ENCODE results near the gene APOBEC4. TPM values are rescaled to one million over a fixed set of nuclear protein-coding genes. Genes with fewer than 3 reads are reported as not detected.
"Not testable (repeated sequence)": the region's sequence is repeated elsewhere in the genome, so short reads cannot be mapped to it uniquely, and the experiment has no call there.

APOBEC4 gene
- total and polyA plus RNA-seq, 4 donors = not detected

DNA sequence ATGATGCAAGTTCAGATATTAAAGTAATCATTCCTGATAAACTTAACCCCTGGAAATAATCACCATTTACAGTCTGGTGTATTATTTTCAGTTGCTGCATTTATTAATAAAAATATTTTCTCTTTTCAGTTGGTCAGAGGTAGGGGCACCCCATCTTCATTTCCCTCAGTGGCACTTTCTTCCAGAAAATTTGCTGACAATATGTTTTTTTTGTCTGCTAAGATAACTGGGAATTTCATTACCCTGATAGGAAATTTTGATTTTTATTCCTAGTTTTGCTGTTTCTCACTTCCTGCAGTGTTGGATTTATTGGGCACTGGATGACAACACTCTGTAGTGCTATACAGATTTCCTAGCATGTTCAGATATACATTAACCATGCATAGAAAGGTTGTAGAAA lies 33.1 kb upstream of the APOBEC4 start (continued):
- TF ChIP-seq, protein P1, sequence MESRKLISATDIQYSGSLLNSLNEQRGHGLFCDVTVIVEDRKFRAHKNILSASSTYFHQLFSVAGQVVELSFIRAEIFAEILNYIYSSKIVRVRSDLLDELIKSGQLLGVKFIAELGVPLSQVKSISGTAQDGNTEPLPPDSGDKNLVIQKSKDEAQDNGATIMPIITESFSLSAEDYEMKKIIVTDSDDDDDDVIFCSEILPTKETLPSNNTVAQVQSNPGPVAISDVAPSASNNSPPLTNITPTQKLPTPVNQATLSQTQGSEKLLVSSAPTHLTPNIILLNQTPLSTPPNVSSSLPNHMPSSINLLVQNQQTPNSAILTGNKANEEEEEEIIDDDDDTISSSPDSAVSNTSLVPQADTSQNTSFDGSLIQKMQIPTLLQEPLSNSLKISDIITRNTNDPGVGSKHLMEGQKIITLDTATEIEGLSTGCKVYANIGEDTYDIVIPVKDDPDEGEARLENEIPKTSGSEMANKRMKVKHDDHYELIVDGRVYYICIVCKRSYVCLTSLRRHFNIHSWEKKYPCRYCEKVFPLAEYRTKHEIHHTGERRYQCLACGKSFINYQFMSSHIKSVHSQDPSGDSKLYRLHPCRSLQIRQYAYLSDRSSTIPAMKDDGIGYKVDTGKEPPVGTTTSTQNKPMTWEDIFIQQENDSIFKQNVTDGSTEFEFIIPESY (IDR thresholded peaks at IDR 0.05) = no peak
- TF ChIP-seq, protein P2, sequence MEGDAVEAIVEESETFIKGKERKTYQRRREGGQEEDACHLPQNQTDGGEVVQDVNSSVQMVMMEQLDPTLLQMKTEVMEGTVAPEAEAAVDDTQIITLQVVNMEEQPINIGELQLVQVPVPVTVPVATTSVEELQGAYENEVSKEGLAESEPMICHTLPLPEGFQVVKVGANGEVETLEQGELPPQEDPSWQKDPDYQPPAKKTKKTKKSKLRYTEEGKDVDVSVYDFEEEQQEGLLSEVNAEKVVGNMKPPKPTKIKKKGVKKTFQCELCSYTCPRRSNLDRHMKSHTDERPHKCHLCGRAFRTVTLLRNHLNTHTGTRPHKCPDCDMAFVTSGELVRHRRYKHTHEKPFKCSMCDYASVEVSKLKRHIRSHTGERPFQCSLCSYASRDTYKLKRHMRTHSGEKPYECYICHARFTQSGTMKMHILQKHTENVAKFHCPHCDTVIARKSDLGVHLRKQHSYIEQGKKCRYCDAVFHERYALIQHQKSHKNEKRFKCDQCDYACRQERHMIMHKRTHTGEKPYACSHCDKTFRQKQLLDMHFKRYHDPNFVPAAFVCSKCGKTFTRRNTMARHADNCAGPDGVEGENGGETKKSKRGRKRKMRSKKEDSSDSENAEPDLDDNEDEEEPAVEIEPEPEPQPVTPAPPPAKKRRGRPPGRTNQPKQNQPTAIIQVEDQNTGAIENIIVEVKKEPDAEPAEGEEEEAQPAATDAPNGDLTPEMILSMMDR (IDR thresholded peaks at IDR 0.05; ENCODE audit: low read depth, low read length, missing input control) = no peak
- TF ChIP-seq, protein P3, sequence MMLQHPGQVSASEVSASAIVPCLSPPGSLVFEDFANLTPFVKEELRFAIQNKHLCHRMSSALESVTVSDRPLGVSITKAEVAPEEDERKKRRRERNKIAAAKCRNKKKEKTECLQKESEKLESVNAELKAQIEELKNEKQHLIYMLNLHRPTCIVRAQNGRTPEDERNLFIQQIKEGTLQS (IDR thresholded peaks at IDR 0.05) = no peak

DNA sequence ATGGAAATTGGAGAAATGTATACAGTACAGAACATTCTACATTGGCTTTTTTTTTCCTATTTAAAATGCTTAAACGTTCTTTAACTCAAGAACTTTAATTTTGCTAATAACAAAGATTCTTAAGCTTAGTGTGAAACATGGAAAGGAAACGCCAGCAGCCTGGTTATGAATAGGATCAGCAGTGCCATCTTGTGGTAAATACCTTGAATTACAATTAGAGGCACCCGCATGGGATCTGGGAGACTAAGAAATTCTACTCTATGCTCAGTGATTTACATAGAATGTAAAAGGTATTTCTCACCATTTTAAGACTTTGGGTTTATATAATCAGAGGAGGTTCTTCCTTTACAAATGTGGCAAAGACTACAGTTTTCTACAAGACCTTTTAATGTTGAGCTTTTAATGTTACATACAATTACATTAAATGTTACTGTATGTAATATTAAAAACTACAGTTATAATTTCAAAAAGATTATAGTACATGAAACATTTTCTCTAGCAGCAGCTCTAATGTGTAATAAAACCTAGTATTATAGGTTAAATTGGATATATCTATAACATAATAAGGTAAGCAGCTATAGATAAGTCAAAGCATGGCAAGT lies 32.1 kb upstream of the APOBEC4 start:
- H3K9ac ChIP-seq (ENCODE audit: low read depth in 1 of 2, low read length in 2 of 2) = no peak overlapping the region
- H3K4me3 ChIP-seq (ENCODE audit: low read depth in 1 of 3, low read length in 3 of 3) = no peak overlapping the region
- H3K4me1 ChIP-seq (ENCODE audit: control insufficient read depth in 4 of 4, insufficient read depth in 4 of 4, low read length in 3 of 4) = no peaks in the 10 kb centered on the region
- no peaks in the 10 kb centered on the region for H3K36me3 ChIP-seq (ENCODE audit: control insufficient read depth in 4 of 4, insufficient read depth in 3 of 4, low read depth in 1 of 4, low read length in 3 of 4)
- TF ChIP-seq, protein P2 (IDR thresholded peaks at IDR 0.05; ENCODE audit: low read depth, low read length, missing input control) = peak; percentile 79
- TF ChIP-seq RAD21 (IDR thresholded peaks at IDR 0.05) = peak; percentile 92 to 95
- TF ChIP-seq JUND (IDR thresholded peaks at IDR 0.05) = no peak
- TF ChIP-seq SP1 (IDR thresholded peaks at IDR 0.05) = no peak
- 4% methylated on average over 3 of the region's 3 CpGs for WGBS
- no peaks in the 10 kb centered on the region for H3K9me3 ChIP-seq (ENCODE audit: control insufficient read depth in 4 of 4, low read length in 3 of 4)
- no peaks in the 10 kb centered on the region for H3K27me3 ChIP-seq (ENCODE audit: control insufficient read depth in 4 of 4, insufficient read depth in 4 of 4, low read length in 3 of 4)
- H3K27ac ChIP-seq (ENCODE audit: low read depth in 1 of 2, low read length in 2 of 2) = no peak overlapping the region
- no peak for DNase-seq (ENCODE audit: low spot score)

DNA sequence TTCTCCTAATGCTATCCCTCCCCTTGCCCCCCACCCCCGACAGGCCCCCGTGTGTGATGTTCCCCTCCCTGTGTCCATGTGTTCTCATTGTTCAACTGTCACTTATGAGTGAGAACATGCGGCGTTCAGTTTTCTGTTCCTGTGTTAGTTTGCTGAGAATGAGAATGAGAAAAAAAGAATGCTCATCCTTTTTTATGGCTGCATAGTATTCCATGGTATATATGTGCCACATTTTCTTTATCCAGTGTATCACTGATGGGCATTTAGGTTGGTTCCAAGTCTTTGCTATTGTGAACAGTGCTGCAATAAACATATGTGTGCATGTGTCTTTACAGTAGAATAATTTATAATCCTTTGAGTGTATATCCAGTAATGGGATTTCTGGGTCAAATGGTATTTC lies 26.2 kb upstream of the APOBEC4 start:
- not testable (repeated sequence) for H3K4me1 ChIP-seq (ENCODE audit: control insufficient read depth in 4 of 4, insufficient read depth in 4 of 4, low read length in 3 of 4); H3K27me3 ChIP-seq (ENCODE audit: control insufficient read depth in 4 of 4, insufficient read depth in 4 of 4, low read length in 3 of 4); H3K36me3 ChIP-seq (ENCODE audit: control insufficient read depth in 4 of 4, insufficient read depth in 3 of 4, low read depth in 1 of 4, low read length in 3 of 4); H3K4me3 ChIP-seq (ENCODE audit: low read depth in 1 of 3, low read length in 3 of 3); H3K9ac ChIP-seq (ENCODE audit: low read depth in 1 of 2, low read length in 2 of 2); H3K27ac ChIP-seq (ENCODE audit: low read depth in 1 of 2, low read length in 2 of 2); DNase-seq (ENCODE audit: low spot score); H3K9me3 ChIP-seq (ENCODE audit: control insufficient read depth in 4 of 4, low read length in 3 of 4)
- 99% methylated on average over 4 of the region's 4 CpGs for WGBS

DNA sequence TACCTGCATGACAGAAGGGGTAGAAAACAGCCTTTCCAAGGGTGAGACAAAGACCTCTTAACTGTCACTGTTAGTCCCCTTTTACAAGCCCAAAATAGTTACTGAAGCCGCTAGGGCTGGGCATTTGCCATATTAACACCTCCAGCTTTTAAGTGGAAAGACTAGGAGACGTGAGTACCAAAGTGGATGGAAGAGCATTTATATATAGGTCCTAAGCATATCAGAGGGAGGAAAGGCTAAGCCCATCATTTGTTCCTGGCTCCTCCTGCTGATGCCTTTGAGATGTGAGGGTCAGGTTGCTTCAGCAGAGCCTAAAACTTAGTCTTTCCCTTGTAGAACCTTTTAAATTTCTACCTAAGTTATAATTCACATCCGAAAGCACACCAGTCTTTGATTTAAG lies 25.7 kb upstream of the APOBEC4 start:
- H3K27ac ChIP-seq (ENCODE audit: low read depth in 1 of 2, low read length in 2 of 2) = no peak overlapping the region
- no peak overlapping the region for H3K9ac ChIP-seq (ENCODE audit: low read depth in 1 of 2, low read length in 2 of 2)
- 90% methylated on average over 3 of the region's 3 CpGs for WGBS
- H3K4me1 ChIP-seq (ENCODE audit: control insufficient read depth in 4 of 4, insufficient read depth in 4 of 4, low read length in 3 of 4) = no peaks in the 10 kb centered on the region
- H3K9me3 ChIP-seq (ENCODE audit: control insufficient read depth in 4 of 4, low read length in 3 of 4) = no peaks in the 10 kb centered on the region
- H3K36me3 ChIP-seq (ENCODE audit: control insufficient read depth in 4 of 4, insufficient read depth in 3 of 4, low read depth in 1 of 4, low read length in 3 of 4) = no peaks in the 10 kb centered on the region
- no peak overlapping the region for H3K4me3 ChIP-seq (ENCODE audit: low read depth in 1 of 3, low read length in 3 of 3)
- no peak for DNase-seq (ENCODE audit: low spot score)
- TF ChIP-seq NR2F2 (IDR thresholded peaks at IDR 0.05) = no peak
- TF ChIP-seq, protein P2 (IDR thresholded peaks at IDR 0.05; ENCODE audit: low read depth, low read length, missing input control) = no peak
- no peak for TF ChIP-seq RAD21 (IDR thresholded peaks at IDR 0.05)
- TF ChIP-seq TAF1 (conservative IDR thresholded peaks at IDR 0.05) = no peak
- no peak for TF ChIP-seq EGR1 (IDR thresholded peaks at IDR 0.05; ENCODE audit: low read depth in 2 of 2)
- no peaks in the 10 kb centered on the region for H3K27me3 ChIP-seq (ENCODE audit: control insufficient read depth in 4 of 4, insufficient read depth in 4 of 4, low read length in 3 of 4)
